Measurements from ENCODE around the gene ATP8B3.
"Not testable (repeated sequence)": the region's sequence is repeated elsewhere in the genome, so short reads cannot be mapped to it uniquely, and the experiment has no call there.

The ATP8B3 gene

DNA sequence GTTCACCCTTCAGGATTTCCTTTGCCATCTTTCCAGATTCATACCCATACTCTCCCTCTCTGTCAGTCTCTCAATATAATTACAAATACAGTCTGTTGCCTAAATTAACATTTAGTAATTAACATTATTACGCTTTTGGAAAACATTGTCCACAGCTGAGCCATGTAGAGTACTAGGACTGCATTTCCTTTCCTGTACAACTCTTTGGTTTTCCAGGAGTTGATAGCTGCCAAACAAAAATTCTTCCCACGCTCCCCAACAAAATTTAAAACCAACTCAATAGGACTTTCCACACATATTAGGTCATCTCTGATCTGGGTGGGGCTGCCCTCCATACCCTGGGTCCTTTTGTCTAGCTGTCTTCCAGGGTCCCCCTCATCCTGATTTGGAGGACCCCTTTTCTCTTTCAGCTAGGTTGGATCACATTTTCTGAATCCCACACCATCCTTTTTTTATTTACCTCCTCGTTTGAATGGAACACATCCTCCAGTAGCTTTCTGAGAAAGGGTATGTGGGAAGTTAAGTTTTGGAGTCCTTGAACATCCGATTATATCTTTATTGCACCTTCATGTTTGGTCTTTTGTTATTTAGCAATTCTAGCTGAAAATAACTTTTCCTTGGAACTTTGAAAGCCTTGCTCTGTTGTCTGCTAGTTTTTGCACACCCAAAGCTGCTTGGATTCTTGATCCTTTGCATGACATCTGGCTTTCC, 41.1 kb downstream of the ATP8B3 start:
- no peak for DNase-seq (ENCODE audit: low spot score)

DNA sequence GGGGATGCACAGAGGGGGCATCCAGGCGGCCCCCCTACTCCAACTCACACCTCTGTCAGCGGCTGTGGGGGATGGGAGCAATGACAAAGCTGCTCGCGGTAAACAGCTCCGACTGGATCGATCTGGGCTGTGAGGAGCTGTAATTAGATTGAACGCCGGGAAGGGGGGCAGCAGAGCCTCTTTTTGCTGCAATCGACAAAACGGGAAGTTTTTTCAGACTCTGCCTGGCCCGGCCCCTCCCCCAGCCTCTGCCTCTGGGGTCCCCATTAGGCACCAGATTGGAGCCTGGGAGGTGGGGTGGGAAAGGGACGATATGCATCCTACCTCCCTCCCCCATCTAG, 42.5 kb downstream of the ATP8B3 start:
- DNase-seq (ENCODE audit: low spot score): no peak

DNA sequence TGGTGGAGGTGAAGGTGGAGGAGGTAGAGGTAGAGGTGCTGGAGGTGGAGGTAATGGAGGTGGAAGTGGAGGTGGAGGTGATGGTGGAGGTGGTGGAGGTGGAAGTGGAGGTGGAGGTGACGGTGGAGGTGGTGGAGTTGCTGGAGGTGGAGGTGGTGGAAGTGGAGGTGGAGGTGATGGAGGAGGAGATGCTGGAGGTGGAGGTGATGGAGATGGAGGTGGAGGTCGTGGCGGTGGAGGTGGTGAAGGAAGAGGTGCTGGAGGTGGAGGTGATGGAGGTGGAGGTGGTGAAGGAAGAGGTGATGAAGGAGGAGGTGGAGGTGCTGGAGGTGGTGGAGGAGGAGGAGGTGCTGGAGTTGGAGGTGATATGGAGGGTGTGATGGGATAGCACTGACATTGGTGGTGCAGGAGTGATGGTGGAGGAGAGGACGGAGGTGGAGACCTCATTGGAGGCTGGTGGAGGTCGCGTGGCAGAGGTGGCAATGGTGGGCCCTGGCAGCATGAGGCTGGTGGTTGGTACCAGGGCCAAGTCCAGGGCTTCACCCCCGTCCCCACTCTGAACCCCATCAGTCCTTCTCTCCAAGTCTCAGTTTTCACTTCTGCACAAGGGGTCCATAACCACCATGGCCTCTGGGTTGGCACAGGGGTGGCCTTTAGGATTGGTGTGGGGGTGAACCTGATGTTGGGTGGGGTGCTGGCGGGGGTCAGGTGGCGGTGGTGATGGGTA, 43.0 kb downstream of the ATP8B3 start:
- no peak for DNase-seq (ENCODE audit: low spot score)

DNA sequence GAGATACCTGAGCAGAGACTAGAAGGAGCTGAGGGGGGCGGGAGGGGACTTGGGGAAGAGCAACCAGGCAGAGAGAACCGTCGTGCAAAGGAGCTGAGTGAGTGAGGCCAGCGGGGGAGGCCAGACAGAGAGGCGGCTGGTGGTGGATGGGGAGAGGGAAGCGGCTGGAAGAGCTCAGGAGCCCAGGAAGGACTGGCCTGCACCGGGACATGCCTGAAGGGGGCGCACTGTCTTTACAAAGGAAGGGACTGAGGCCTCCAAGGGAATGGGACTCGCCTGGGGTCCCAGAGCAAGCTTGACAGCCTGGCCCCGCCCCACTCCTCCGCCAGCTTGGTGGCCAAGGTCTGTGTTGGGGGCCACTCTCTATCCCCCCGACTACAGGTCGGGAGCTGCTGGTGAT, 43.8 kb downstream of the ATP8B3 start:
- no peak for DNase-seq (ENCODE audit: low spot score)

DNA sequence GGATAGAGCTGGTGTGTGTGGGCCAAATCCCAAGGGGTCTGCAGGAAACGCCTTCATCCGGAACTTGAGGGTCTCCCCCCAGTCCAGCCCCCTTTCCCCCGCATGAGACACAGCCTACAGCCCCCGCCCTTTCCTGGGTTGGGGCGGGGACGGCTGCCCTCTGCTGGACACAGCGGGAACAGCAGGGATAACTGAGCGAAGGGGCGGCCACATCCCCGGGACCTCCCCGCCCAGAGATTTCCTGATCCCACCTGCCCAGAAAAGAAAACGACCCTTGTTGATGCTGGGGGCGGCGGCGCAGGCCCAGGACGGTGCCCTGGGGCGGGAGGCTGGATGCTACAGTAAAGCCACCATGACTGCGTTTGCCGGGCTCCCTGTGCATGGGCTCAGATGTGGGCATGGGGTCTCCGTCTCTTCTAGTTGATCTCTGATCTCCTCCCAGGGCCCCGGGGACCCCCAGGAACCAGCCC, 44.6 kb downstream of the ATP8B3 start:
- DNase-seq (ENCODE audit: low spot score): peak; percentile 85

DNA sequence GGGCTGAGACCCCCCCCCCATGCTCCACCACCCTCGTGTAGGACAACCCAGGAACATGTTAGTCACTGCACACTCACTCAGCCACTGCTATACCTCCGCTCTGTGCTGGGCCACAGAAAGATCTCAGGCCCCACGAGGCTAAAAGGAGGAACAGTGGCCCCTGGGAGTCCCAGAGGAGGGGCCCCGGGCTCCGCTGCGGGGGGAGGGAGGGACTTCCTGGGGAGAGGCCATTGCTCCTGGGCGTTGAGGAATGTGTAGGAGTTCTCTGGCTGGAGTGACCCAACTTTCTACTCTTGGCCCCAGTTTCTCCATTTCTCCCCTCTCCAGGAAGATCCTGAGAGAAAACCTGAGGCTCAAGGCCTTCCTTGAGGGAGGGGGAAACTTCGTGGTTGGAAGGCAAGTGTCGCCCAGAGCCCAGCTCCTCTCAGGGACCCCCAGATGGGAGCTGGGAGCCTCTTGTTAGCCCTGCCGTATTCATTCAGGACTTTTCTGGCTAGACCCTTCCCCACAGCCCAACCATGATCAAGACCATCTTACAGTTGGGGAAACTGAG, 45.2 kb downstream of the ATP8B3 start:
- DNase-seq (ENCODE audit: low spot score): no peak

DNA sequence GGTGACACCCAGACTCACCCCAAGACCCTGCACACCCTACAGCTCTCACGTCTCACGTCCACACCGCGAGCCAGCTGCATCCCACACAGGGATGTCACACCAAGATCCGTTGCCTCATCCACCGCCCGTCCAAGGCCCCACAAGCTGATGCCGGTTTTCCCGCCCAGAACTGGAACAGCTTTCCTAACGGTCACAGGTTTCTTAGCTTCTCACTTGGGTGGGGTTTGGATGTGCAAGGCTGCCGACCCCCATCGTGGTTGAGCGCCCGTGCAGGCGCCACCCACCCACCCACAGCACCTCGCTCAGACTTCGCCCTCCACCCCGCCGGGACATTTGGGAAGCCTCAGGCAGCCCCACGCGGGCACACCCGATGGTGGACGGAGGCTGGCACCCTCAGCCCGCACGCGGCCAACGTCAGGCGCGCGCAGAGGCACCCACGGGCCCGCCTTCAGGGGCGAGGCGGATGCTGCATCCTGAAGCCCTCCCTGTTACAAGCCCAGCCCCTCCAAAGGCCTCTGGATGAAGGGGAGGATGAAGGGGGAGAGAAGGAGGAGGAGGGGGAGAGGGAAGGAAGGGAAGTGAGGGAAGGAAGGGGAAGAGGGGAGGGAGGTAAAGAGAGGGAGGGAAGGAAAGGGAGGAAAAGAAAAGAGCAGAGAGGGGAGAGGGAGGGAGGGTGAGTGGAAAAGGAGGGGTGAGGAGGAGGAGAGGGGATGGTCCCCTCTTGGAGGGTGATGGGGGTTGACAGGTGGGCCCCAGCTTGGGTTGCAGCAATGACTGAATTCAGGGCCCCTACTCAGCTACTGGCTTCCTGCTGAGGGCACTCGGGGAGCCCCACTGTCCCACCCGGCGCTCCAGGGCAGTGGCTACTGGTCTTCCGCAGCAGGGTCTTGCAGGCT, 45.9 kb downstream of the ATP8B3 start:
- DNase-seq (ENCODE audit: low spot score): no peak

DNA sequence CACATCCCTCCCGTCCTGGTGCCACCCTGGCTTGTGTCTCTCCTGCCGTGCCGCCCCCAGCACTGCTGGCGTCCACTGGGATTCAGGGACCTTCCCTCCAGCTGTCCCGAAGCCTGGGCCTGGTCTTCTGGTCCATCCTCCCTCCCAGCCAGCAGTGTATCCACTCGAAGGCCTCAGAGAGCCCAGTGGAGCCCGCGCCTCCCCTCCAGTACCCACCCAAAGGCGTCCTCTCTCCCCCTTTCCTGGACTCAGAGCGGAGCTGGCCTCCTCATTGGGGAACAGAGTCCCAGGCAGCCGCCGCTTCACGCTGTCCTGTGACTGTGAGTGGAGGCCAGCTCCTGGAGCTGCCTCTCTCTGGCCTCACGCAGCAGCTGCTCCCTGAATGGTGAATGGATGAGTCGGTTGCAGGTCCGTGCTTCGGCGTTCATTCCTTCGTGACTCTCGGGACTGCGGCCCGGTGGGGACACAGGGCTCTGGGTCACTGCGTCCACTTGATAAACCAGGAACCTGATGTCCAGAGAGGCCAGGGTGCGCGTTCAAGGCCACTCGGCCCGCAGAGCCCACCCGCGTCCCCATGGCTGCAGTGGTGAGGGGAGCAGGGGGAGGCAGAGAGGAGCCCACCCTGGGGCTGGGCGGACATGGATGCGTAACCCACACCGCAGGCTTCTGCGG, 46.7 kb downstream of the ATP8B3 start:
- DNase-seq (ENCODE audit: low spot score): no peak

DNA sequence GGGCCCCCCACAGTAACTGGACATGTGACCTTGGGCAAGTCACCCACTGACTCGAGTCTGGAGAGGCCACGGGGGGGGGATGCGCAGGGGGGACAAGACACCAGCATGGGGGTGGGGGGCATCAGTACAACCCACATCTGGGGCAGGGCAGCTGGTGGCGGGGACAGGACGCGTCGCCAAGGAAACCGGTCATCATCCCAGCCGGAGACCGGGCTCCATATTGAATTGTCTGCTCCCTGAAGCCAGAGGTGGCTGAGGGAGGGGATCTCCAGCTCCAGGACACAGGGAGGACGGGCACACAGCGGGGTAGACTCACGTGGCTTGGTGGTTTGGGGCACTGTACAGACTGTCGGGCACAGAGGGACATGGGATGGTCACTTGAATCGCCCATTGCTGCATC, 47.3 kb downstream of the ATP8B3 start:
- DNase-seq (ENCODE audit: low spot score): no peak

DNA sequence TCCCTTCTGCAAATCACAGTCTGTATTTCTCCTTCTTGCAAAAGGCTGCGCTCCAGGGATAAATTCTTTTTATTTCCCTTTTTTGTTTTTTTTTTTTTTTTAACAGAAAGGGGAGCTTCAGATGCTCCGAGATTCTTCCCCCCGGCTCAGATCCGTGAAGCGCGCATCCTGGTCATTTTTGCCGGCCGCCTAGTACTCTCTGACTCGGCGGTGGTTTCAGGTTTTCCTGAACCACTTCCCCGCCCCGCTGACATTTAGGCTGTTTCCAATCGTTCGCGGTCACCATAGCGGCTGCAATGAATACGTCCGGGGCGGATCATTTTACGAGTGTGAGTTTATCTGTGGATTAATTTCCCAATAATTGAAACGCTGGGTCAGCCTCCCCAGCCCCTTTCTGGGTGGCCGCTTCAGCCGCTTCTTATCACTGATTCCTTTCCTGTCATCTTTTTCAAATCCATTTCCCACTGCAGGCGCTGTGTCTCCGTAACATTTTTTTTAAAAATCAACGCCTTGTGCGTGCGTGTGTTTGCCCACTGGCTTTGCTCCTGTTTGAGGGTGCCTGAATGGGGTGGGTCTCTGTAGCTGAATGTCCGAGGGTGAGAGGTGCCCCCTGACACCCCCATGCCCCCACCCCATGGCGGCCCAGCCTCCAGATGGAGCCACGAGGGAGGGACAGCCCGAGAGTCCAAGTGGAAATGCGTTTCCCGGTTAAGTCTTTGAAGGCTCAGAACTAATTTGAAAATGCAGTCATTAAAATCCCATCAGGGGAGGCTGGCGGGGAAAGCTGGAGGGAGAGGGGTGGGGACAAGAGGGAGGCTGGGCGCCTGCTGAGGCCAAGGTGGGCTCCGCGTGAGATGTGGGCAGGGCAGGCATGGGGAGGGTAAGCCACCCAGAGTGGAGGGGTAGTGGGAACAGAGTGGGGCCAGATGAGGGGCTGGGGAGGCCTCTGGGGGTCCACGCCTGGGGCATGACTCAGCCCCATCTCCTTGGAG, 48.1 kb downstream of the ATP8B3 start:
- DNase-seq (ENCODE audit: low spot score): no peak

DNA sequence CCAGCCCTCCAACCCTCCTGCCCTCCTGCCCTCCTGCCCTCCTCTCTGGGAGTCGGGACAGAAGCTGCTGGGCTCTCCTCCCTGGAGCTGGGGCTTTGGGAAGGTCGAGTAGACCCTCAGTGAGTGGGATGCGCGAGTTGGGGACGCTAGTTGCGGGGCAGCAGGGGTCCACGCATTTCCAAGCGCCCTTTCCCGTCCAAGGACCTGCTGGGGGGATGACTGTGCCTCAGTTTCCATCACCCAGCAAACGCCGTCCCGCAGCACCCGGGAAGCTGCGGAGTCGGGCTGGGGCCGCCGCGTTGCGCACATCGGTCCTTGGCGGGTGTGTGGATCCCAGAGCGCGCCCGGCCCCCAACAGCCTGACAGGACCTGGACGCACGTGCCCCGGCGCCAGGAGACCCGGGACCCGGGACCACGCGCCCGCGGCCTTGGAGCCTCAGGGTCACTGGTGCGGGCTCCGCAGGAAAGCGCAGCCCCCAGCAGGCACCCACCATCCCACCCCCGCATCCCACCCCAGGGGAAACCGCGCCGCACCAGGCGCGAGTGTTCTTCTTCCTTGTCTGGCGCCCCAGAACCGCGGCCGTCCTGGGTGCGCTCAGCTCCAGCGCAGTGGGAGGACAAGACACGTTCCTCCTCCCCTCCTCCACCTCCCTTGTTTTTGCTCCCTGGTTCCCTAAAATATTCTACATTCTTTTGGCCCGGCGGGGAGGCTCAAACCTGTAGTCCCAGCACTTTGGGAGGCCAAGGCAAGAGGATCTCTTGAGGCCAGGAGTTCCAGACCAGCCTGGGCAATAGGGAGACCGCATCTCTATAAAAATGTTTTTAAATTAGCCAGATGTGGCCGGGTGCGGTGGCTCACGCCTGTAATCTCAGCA, 49.6 kb downstream of the ATP8B3 start:
- DNase-seq (ENCODE audit: low spot score): no peak

DNA sequence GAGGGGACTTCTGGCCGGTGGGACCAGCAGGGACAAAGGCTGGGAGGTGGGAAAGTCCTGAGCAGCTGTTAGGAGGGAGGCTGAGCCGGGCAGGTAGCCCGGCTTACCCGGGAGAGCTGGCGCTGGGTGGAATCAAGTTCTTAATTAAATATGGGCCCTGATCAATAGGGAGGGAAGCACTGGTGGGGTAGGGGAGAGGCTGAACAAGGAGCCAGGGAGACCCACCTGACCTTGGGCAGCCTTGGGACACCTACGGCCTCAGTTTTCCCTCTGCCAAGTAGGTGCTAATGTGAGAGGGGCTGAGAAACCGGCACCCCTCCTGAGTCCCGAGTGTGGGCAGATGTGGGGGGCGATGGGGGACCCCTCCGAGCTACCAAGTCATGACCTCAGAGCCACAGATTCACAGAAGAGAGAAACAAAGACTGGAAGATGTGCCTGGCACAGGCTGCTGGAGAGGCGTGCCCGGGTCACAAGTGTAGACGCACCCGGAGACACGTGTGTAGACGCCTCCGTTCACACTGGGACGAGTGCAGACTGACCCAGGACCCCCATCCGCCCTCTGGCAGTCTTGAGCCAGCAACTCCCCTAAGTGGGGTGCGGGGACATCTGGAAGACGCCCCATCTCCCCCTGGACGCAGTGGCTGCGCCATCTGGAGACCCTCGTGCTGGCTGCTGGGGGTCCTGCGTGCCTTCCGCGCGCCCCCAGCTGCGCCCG, 50.4 kb downstream of the ATP8B3 start:
- DNase-seq (ENCODE audit: low spot score): no peak

DNA sequence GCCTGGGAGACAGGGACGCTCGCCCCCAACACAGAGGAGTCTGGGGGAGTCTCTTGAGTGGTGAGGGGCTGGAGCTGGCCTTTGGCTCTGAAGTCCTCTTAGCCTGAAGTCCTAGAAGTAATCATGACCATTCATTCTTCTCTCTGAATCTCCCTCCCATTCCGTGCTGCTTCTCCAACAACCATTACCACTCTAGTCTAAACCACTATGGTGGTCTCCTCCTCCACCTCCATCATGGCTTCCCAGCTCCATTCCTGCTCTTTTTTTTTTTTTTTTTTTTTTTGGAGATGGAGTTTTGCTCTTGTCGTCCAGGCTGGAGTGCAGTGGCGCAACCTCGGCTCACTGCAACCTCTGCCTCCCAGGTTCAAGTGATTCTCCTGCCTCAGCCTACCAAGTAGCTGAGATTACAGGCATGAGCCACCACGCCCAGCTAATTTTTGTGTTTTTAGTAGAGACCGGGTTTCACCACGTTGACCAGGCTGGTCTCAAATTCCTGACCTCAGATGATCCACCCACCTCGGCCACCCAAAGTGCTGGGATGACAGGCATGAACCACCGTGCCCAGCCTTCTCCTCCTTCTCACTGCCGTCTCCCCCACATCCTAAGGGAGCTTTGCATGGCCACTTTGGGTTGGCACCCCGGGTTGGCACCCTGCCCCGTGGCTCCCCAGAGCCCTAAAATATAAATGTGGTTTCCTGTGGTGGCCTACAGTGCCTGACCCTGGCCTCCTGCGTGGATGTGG, 51.1 kb downstream of the ATP8B3 start:
- DNase-seq (ENCODE audit: low spot score): not testable (repeated sequence)

DNA sequence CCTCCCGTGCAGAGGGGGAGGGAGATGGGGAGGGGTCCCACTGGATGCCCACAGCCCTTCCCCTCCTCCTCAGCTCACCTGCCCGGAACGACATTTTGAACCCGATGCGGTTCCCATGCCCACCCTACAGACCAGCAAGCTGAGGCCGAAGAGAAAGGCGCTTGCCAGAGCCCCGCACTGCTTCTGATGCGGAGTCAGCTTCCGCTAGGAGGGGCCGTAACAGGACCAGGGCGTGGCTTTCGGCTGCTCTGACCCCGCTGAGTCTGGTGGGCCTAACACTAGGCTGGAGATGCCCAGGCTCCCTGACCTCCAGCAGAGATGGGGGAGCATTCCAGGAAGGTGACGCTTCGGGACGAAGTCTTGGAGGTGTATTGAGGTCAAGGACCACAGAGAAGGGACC, 52.1 kb downstream of the ATP8B3 start:
- no peak for DNase-seq (ENCODE audit: low spot score)

DNA sequence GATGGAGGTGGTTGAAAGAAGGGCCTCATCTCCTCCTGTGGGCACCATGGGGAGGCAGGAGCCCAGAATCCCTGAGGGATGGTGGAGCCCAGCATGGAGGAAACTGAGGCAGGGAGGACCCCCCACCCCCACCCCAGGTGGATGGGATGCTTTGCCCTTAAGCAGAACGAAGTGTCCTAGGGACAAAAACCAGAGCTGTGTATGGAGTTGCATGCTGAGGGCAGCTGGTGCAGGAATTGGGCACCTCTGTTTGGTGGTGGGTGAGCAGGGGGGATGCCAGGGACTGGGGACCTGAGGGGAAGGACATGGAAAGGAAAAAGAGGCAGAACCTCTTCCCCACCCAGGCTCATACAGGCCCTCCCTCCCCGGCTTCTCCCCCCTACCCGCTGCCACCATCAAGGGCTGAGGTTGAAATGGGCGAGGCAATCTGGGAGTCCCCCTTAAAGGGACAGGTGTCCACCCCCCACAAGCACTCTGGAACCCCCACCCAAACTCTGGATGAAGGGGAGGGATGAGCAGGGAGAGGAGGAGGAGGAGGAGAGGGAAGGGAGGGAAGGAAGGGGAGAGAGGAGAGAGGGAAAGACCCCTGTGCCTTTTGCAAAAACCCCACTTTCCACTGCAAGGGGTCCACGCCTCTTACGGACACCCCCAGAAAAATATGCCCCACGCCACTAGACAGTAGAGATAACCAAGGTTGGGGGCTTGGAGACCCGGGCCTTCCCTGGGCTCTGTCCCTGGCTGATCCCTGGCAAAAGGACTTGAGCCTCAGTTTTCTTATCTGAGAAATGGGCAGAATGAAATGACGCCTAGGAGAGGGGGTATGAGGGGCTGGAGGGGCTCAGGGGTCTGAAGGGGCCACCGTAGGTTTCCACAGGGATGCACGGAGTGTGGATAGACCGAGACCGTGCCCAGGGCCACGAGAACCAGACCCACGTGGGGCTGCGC, 52.8 kb downstream of the ATP8B3 start:
- no peak for DNase-seq (ENCODE audit: low spot score)

DNA sequence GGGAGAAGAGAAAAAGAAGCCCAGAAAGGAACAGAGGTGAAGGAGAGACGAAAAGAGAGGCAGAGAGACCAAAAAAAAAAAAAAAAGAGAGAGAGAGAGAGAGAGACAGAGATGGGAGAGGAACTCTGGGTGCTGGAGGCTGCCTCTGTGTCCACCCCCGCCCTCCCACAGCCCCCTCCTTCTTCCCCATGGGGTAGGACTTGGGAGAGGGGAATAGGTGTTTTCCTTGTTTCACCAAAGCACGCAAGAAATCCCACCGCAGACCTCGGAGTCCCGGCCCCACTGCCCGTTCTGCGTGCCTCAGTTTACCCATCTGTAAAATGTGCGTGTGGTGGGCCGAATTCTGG, 53.9 kb downstream of the ATP8B3 start:
- no peak for DNase-seq (ENCODE audit: low spot score)

Measured in ecto neural progenitor cell (in vitro differentiated cells).